ENCODE measurements around the gene CHAF1A. TPM values are rescaled to one million over a fixed set of nuclear protein-coding genes. Genes with fewer than 3 reads are reported as not detected.

CHAF1A gene
- total RNA-seq, 2 experiments from 2014 or later: 78.3 to 80.5 TPM

DNA sequence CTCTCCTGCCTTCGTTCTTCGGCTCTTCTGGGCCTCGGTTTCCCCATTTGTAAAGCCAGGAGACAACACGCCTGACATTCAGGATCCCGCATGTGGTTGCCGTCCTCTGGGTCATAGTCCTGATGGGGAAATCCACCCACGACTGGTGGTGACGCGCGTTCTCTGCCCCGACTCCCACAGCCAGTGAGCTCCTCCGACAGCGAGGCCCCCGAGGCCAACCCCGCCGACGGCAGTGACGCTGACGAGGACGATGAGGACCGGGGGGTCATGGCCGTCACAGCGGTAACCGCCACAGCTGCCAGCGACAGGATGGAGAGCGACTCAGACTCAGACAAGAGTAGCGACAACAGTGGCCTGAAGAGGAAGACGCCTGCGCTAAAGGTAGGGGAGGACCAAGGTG, 86.1 kb downstream of the CHAF1A start:
- intact Hi-C loops (cut with micrococcal nuclease): no loop called here
- POLR2A ChIA-PET: no interaction called here
- Mint-ChIP-seq H3K36me3 (ENCODE audit: low read depth) (peaks cover 10% of the 10 kb centered on the region), H3K4me3 (no peak overlapping the region), H3K4me1 (ENCODE audit: low read depth) (no peaks in the 10 kb centered on the region), H3K9me3 (no peaks in the 10 kb centered on the region), H3K27me3 (no peaks in the 10 kb centered on the region), H3K27ac (no peak overlapping the region)
- no peak for ATAC-seq
- TF ChIP-seq, protein P1, sequence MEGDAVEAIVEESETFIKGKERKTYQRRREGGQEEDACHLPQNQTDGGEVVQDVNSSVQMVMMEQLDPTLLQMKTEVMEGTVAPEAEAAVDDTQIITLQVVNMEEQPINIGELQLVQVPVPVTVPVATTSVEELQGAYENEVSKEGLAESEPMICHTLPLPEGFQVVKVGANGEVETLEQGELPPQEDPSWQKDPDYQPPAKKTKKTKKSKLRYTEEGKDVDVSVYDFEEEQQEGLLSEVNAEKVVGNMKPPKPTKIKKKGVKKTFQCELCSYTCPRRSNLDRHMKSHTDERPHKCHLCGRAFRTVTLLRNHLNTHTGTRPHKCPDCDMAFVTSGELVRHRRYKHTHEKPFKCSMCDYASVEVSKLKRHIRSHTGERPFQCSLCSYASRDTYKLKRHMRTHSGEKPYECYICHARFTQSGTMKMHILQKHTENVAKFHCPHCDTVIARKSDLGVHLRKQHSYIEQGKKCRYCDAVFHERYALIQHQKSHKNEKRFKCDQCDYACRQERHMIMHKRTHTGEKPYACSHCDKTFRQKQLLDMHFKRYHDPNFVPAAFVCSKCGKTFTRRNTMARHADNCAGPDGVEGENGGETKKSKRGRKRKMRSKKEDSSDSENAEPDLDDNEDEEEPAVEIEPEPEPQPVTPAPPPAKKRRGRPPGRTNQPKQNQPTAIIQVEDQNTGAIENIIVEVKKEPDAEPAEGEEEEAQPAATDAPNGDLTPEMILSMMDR (IDR thresholded peaks at IDR 0.05): no peak
- DNase-seq: no peak
- CTCF ChIA-PET: no interaction called here

DNA sequence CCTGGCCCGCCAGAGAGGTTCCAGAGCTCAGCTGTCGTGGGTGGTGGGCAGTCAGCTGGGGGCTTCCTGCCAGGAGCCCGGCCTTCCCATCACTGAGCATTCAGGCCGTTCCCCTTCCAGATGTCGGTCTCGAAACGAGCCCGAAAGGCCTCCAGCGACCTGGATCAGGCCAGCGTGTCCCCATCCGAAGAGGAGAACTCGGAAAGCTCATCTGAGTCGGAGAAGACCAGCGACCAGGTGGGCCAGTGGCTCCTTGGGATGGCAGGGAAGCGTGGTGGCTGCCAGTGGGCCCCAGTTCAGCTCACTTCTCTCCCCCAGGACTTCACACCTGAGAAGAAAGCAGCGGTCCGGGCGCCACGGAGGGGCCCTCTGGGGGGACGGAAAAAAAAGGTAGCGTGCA, 89.0 kb downstream of the CHAF1A start:
- ChIA-PET POLR2A (no interaction called here), CTCF (no interaction called here)
- Mint-ChIP-seq H3K27ac (no peak overlapping the region), H3K27me3 (no peaks in the 10 kb centered on the region), H3K9me3 (no peaks in the 10 kb centered on the region), H3K4me1 (ENCODE audit: low read depth) (no peaks in the 10 kb centered on the region), H3K36me3 (ENCODE audit: low read depth) (peaks cover 4% of the 10 kb centered on the region), H3K4me3 (no peak overlapping the region)
- DNase-seq (no peak), ATAC-seq (no peak)
- TF ChIP-seq, protein P1 (IDR thresholded peaks at IDR 0.05): no peak
- intact Hi-C loops (cut with micrococcal nuclease): no loop called here

DNA sequence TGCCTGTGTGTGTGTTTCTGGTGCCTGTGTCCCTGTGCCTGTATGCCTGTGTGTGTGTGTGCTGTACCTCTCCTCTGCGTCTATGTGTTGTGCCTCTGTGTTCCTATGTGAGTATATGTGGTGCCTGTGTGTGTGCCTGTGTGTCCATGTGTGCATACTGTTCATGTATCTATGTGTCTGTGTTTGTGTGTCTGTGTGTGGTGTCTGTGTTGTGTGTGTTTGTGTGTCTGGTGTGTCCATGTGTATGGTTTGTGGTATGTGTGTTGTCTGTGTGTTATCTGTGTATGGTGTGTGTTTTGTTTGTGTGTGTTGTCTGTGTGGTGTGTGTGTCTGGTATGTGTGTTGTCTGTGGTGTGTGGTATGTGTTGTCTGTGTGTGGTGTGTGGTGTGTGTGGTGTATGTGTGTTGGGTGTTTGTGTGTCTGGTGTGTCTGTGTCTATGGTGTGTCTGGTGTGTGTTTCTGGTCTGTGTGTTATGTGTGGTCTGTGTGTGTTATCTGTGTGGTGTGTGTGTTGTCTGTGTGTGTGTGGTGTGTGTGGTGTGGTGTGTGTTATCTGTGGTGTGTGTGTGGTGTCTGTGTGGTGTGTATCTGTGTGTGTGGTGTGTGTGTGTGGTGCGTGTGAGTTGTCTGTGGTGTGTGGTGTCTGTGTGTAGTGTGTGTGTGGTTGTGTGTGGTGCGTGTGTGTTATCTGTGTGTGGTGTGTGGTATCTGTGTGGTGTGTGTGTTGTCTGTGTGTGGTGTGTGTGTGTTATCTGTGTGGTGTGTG, 90.1 kb downstream of the CHAF1A start:
- DNase-seq (no peak), ATAC-seq (no peak)
- TF ChIP-seq, protein P1 (IDR thresholded peaks at IDR 0.05): no peak
- no peaks in the 10 kb centered on the region for H3K27me3 Mint-ChIP-seq
- POLR2A ChIA-PET: no interaction called here
- intact Hi-C loops (cut with micrococcal nuclease): no loop called here
- CTCF ChIA-PET: no interaction called here
- peaks cover 4% of the 10 kb centered on the region for H3K36me3 Mint-ChIP-seq (ENCODE audit: low read depth)
- H3K9me3 Mint-ChIP-seq: no peaks in the 10 kb centered on the region
- H3K4me1 Mint-ChIP-seq (ENCODE audit: low read depth): no peaks in the 10 kb centered on the region
- no peak overlapping the region for H3K27ac Mint-ChIP-seq
- no peak overlapping the region for H3K4me3 Mint-ChIP-seq

Small RNA genes within 50 kb of the gene (microRNA-seq; reads per million reads assigned to microRNA genes)
- 3.3 reads per million, percentile 8 among the genes with 10 or more reads in this experiment for gene MIR4746 (ENCODE audit: borderline microRNAs expressed, borderline replicate concordance)

Other genes with a start within 250 kb of the CHAF1A start
- gene CREB3L3, start 249.0 kb upstream of the CHAF1A start, total RNA-seq: not detected
- gene SIRT6, start 220.1 kb upstream of the CHAF1A start, total RNA-seq: 10 to 100 TPM; 26.9 to 28.3 TPM
- 1 to 10 TPM; 1.6 to 1.8 TPM for gene ANKRD24, start 220.0 kb upstream of the CHAF1A start, total RNA-seq
- 1 to 10 TPM; 7.2 to 7.3 TPM for gene EBI3, start 173.1 kb upstream of the CHAF1A start, total RNA-seq
- gene YJU2, start 155.6 kb upstream of the CHAF1A start, total RNA-seq: 10 to 100 TPM; 25.5 to 25.8 TPM
- gene SHD, start 123.4 kb upstream of the CHAF1A start, total RNA-seq: not detected
- gene TMIGD2, start 100.3 kb upstream of the CHAF1A start, total RNA-seq: 10 to 100 TPM; 13.6 to 14.8 TPM
- gene FSD1, start 98.0 kb upstream of the CHAF1A start, total RNA-seq: 10 to 100 TPM; 19.7 to 22.0 TPM
- gene STAP2, start 63.8 kb upstream of the CHAF1A start, total RNA-seq: 10 to 100 TPM in 1 of 2 experiments, 1 to 10 TPM in 1; 9.6 to 14.6 TPM
- 10 to 100 TPM; 15.5 to 16.6 TPM for gene MPND, start 59.1 kb upstream of the CHAF1A start, total RNA-seq
- gene SH3GL1, start 2.1 kb upstream of the CHAF1A start, total RNA-seq: 10 to 100 TPM; 53.1 to 59.2 TPM
- 10 to 100 TPM; 35.8 to 36.5 TPM for gene UBXN6, start 55.2 kb downstream of the CHAF1A start, total RNA-seq
- gene HDGFL2, start 69.7 kb downstream of the CHAF1A start, total RNA-seq: 10 to 100 TPM; 37.5 to 44.0 TPM
- under 1 TPM in 1 of 2 experiments, not detected in 1; 0.05 TPM for gene PLIN4, start 115.8 kb downstream of the CHAF1A start, total RNA-seq
- gene PLIN5, start 132.6 kb downstream of the CHAF1A start, total RNA-seq: under 1 TPM in 1 of 2 experiments, not detected in 1; 0.27 TPM
- under 1 TPM in 1 of 2 experiments, not detected in 1; 0.09 TPM for gene LRG1, start 137.4 kb downstream of the CHAF1A start, total RNA-seq
- not detected for gene SEMA6B, start 157.0 kb downstream of the CHAF1A start, total RNA-seq
- 10 to 100 TPM; 13.5 to 13.7 TPM for gene TNFAIP8L1, start 236.9 kb downstream of the CHAF1A start, total RNA-seq

Data from activated CD8-positive, alpha-beta T cell treated with anti-CD3 and anti-CD28 coated beads for 36 hours (primary cell).